ENCODE results near the gene IRAK1.
A peak's percentile ranks its signal among the peaks of the same experiment; 100 is the strongest.

The IRAK1 gene
- total RNA-seq, result 93.7 to 333 (median 204) reads per million in 18 experiments

DNA sequence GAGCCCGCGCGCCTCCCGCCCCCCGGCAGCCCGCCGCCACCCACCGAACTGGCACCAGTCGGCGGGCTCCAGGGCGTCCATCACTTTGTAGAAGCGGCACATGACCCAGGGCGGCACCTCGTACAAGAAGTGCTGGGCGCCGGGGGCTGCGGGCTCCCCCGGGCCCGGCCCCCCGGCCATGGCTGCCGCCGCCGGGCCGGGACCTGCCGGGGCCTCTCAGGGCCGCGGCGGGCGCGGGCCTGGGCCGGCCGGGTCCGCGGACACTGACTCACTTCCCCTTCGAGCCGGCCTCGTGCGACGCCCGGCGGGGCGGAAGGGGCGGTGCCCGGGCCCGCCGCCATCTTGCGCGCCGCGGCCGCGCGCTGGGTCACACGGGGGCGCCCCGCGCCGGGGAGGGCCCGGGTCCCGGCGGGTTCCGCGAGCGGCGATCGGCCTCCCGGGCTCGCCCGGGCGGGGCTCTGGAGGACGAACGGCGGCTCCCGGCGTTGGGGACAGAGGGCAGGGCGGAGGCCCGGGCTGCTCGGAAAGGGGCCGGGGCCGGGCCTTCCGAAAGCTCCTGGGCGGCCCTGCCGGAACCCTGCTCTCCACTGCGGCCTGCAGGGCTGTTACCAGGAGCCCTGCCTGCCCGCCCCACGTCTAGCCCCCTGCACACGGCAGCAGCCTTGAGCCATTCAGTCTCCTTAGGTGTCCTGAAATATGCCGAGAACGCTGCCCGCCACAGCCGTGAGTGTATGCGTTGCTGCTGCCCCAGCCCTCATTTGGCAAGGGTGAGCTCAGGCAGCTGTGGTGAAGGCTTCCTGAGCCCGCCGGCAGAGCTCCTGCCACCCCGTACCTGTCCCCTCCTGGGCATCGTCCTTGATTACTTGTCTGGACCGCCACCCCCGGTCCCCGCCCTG lies at the start of gene IRAK1:
IRAK1 (minus strand) TSS at position 270 of the 896 bp plus-strand sequence; CDS start at position 180, 90 bp downstream.
- DNase-seq, result peak; percentile 63 to 82

DNA sequence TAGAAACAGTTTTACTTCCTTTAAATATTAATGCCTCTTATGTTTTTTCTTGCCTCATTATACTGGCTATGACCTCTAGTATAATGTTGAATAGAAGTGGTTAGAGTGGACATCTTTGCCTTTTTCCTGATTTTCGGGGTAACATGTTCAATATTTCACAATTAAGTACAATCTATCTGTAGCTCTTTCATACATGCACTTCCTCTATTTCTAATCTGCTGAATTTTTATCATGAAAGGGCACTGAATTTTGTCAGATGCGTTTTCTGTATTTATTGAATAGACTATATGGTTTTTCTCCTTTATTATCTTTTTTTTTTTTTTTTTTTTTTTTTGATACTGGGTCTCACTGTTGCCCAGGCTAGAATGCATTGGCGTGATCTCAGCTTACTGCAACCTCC lies 48.9 kb upstream of the IRAK1 start:
- DNase-seq, result peak in 1 of 2 donors; percentile 36

DNA sequence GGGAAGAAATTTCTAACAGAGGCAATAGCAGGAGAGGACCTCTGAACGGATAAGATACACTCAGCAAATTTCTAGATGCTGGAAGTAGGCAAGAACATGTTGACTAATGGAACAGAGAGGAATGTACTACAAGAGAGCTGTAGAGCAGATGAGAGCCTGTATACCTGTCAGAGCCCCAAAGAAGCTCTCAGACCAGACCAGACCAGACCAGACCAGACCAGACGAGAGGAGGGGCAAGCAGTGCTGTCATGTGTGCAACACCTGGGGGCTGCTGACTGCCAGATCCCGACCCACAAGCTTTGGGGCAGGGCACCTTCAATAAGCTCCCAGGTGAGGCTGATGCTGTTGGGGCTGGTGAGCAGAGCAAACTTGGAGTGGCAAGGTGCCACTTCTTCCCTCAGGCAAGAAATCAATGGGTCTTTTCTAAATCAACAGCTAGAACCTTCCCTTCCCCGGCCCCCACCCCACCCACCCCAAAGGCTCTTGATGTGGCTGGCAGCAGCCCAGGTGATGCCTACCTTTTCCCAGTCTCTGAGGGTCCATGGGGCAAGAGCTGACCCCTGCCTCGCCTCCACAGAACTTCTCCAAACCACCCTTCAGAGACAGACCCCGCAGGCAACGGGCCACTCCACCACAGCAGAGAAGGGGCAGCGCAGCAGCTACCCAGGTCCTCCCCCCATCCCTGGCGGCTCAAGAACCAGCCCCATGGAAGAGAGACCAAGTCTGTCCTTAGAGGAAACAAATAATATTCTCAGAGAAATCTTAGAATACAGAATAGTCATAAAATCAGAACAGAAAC lies 45.1 kb upstream of the IRAK1 start:
- DNase-seq, result no peak

DNA sequence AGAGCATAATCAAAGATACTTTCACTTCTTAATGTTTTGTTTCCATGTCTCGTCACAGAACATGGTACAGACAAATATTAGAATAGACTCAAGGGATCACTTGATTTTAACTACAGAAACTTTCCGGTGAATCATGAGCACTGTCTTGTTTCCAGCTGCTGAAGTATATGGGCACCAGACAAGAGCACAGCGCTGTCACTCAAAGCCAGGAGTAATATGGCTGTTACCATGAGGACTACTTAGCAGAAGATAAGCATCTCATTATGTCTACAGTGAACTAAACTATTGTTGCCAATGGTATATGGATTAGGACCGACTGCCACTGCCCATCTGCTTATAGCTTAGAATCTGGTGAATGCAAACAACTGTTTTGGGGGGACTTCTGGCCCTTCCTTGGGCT lies 43.5 kb upstream of the IRAK1 start:
- DNase-seq, result no peak

DNA sequence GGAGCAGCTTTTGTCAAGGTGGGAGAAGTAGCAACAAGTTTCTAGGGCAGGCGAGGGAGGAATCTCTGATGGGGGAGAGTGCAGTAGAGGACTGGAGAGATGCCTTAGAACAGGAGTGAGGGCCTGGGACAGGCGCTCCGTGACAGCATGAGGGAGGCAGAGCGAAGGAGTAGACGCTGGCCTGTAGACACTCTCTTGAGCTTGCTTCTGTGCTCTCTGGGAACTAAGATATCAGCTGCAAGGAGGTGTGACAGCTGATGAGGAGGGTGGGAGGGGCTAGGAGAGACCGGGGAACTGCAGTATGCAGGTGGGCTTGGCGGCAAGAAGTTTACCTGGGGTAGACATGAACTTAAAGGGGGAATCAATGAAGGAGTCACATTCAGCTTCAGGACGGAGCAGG lies 42.1 kb upstream of the IRAK1 start:
- DNase-seq, result no peak

DNA sequence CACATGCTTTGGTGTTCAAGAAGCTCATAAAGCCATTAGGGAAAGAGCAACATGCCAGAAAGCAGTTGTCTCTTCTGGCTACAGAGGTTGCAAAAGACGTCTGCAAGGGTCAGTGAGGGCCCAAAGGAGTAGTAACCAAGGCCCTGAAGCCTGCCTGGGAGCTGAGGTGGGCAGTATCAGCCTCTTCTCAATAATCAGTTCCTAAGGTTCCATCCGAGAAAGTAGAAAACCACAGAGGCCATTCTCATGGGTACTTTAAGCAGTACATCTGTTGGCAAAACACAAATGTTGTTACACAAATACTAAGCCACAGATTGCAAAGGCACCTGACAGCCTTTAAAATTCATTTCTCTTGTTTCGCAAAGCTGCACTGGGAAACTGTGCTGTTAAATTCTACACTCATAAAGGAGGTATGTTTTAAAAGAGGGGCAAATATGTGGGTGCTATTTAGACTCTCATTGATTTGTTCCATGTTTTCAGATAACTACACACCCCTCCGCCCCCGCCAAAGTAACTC lies 40.1 kb upstream of the IRAK1 start:
- DNase-seq, result no peak

DNA sequence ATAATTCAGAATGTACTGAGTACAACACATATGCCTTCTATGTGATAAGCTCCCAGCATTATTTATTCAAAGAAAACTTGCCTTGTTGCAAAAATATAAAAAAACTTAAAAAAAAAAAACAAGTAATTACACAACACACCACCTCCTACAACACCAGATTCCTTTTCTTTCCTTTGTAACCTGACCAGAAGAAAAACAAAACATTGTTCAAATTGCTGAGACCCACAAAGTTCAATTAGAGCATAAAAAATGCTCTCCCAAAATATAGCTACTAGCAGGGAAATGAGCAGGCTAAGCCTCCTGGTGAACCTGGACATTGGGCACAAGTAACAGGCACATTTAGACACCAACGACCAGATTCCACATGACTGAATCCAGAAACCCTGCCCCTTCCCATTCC lies 39.5 kb upstream of the IRAK1 start:
- DNase-seq, result no peak

DNA sequence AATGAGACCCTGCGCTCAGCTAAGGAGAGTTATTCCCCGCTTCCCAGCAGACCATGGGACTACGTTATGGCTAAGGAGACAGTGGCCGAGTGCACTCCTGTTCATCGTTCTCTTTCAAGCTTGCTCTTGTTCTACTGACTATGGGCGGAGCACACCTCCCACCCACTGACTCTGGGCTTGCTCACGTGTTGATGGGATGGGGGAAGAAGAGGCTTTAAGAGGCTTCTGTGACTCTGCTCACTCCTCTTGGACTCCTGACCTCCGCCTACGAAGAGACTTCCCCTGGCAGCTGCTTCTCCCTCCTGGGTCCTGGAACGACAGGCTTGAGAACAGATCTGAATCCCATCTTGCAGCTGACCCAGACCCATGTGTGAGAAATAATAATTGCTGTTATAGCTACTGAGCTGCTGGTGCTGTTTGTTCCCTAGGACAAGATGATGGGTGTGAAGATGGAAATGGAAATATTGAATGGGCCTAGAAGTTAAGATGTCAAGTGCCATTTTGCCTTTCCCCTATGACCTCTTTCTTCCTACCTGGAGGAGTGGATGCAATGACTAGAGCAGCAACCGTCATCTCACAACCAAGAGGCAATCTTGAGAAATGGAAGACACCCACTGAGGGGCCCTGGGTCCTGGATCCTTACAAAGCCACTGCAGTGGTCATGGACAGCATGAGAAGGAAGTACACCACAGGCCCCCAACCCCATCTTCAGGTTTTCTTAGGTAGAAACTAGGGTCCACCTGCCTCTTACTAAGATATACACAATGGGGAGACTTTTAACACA lies 38.7 kb upstream of the IRAK1 start:
- DNase-seq, result peak; percentile 58 to 79

DNA sequence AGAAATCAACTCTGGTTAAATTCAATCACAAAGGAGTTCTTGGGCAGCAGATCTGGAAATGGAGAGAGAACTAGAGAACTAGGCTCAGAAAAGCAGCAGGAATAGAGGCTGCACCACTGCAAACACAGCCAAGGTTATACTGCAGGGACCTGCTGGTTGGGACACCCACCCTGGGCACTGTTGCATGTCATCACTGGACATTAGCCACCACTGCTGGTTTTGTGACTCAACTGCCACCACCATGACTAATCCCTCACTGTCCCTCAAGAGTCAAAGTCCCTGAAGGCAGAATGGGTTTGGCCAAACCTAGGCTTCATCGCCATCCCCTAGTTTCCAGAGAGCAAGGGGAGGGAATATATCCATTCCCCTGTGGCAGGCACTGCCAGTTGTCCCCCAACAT lies 38.1 kb upstream of the IRAK1 start:
- peak; percentile 32 to 49 for DNase-seq

DNA sequence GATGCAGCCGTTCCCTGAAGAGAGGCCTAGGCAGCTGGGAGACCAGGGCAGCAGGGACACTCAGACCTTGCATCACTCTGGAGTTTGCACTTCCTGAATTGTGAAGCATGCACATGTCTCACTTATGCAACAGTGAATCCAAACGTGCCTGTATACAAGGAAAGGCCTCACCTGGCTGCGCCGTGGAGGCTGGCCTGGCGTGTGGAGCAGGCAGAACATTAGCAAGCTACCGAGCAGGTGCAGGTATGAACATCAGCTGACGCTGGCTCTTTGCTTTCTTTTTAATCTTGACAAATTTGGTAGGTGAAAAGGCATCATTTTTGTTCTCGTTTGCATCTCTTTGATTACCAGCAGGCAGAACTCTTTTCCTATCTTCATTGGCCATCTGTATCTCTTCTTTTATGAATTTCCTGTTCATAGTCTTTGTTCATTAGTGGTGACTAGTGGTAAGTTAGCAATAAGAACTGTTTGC lies 37.1 kb upstream of the IRAK1 start:
- peak; percentile 60 to 70 for DNase-seq

DNA sequence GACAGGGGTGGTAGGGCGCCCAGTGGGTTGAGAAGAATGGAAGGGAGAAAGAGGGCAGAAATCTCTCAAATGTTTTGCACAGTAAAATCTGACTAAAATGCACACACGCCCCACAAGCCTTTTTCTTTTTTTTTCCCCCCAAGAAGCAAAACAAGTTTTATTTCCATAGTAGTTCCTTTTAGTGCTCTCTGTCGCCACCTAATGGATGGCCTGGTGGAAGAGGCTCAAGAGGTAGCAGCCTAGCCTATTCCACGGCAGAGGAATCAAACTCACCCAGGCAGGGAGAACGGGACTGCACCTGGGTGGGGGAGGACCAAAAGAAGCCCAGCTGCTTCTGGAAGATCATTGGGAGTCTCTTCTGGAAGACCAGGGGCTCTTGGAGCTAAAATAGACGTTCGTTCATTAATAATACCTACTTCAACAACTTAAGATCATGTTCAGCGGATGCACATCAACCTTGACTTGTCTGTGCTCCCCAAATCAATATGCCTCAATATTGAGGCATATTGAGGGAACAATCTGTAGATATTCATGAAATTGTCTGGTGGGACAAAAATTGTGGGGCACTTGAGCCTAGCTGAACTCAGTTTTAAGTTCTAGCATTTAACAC lies 31.6 kb upstream of the IRAK1 start:
- DNase-seq, result peak; percentile 58 to 67

DNA sequence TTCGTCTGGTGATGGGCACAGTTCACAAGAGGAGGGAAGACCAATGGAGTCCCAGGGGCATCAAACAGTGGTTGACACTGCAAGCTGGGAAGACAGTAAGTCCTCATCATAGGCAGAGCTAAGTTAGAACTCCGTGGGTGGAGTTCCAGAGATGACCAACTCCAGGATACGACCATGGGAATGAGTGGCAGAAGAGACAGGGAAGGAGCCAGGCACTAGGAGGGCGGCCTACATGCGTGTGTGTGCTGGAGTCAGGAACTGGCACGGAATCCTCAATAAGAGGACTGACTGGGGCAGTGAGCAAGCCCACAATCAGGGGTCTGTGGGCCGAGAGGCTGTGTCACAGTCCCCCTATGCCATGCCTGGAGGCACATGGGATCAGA lies 30.4 kb upstream of the IRAK1 start:
- no peak for DNase-seq

DNA sequence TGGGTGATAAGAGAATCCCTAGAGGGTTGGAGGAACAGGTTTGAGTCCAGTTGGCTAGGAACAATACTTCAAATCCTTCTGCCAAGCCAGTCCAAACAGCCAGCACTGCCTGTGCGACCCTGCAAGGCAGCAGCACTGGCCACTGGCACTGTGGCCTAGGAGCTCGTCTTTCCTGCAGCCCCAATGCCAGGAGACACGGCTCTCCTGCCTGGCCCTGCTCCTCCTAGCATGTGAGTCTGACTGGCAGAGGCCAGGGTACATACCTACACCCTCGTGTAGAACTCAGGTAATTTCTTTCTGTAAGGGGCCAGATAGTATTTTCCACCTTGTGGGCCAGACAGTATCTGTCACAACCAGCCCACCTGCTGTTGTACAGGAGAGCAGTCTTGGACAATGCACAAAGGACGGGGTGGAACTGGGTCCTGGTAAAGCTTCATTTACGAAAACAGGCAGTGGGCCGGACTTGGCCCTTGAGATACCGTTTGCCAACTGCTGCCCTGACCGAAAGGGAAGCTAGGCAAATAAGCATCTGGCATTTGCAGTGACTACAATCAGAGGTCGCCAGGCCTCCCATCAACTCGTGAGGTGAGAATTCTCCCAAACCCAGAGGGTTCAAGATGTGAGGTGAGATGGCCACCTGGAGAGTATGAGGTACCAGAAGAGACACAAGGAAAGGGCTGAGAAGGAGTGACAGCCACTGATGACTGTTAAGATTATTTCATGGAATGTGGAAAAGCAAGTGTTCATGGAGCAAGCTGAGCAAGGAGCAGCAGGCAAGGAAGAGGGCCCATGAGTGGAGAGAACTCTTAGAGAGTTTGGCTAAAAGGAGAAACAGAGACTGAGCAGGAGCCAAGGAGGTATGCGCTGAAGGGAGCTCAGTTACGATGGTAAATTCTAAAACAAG lies 29.8 kb upstream of the IRAK1 start:
- DNase-seq, result no peak

DNA sequence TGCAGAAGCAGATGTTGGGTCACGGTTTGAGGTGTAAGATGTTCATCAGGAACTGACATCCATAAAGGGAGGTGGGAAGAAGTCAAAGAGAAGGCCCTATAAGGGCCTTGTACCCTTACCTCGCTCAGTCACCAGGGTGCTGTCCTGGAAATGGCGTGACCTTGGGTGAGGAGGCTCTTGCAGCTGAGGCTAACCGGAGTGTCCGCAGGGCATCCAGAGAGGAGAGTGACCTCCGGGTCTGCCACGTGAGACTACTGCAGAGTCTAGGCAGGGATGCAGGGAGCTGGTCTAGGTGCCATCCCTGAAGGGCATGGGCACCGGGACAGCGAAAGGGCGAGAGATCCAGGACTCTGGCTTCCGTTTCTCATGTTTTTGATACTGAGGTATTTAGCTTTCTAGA lies 28.7 kb upstream of the IRAK1 start:
- DNase-seq, result no peak

DNA sequence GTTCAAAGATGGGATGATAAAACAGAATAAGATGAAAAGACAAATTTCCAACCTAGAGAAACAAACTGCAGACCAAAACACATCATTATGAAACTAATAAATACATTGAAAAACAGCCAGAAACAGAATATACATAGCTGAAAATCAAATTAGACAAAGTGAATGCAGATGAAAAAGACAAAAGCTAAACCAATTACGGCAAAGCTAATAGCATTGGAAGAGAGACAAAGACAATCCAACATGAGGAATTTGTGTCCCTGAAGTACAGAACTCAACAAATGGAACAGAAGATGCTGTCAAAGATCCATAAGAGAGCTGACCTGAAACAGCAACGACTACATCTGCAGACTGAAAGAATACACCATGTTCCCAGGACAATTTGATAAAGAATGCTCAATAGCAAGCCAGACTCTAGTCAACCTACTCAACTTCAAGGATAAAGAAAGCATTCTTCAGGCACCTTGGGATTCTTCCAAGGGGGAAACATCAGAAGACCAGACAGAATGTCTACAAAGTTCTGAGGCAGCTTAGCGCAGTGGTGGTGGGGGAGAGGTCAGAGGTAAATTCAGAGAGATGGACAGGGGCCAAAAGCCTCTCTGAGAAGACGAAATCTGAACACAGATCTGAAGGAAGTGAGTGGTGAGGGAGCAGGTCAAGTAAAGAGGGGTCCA lies 27.4 kb upstream of the IRAK1 start:
- DNase-seq, result no peak

DNA sequence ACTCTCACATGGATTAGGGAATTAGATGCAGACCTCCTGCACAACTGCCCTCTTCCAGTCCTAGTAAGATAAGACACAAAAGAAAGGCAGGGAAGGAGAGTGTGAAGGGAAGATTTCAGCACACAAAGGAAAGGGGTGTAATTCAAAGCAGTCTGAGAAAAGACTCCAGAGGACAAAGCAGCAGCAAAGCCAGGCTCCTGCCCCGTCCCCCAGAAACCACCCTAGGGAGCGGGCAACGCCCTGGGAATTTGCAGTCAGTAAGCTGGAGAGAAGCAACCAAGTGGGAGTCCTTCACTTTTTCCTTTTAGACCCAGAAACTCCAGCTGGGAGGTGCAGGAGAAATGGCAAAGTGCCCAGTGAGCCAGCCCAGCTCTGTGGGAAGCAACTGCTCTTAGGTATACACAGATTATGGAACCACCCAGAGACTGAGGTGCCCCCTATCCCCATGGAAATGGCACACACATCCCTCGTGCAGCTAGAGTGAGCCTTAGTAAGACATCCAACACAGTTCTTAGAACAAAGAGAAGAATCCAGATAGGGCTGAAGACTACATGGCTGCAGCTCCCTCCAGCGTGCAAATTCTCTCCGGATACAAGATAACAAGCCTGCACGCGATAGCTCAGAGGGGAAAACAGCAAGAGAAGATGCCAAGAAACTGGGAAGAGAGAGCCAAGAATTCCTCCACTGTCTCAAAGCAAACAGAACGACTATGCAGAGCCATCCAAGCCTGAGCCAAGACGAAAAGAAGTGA lies 26.5 kb upstream of the IRAK1 start:
- DNase-seq, result no peak

DNA sequence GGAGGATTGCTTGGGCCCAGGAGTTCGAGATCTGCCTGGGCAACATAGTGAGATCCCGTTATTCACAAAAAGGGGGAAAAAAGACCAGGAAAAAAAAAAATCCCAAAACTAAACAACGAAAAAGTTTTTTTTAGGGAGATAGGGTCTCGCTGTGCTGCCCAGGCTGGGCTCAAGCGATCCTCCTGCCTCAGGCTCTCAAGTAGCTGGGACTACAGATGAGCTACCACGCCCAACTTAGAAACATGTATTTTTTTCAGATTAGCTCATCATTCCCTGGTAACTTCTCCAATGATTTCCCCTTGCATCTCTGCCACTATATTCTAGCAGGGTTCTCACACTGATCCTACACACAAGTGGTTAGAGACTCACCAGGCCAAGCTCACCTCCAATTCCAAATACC lies 24.4 kb upstream of the IRAK1 start:
- no peak for DNase-seq

DNA sequence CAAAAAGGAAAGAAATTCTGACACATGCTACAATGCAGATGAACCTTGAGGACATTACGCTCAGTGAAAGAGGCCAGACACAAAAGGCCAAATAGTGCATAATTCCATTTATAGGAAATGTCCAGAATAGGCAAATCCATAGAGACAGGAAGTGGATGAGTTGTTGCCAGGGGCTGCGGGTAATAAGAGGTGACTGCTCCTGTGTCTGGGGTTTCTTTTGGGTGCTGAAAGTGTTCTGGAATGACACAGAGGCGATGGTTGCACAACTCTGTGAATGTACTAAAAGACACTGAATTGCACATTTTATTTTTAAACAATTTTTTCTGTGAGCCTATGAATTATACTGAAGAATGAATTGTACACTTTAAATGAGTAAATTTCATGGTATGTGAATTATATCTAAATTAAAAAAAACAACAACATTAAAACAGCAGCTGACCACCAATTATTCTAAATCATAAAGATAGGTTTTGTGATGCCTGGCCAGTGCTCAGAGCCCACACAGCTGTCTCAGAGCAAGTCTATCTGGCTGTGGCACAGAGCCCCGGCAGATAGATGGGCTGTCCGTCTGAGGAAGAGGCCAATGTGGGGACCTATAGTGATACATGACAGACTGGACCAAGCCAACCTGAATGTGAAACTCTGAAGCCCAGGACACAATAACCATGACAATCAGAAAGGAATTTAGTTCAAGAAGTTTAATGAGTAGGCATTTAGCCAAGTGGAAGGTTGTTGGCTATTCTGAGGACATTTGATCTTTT lies 23.5 kb upstream of the IRAK1 start:
- DNase-seq, result peak; percentile 29 to 39

DNA sequence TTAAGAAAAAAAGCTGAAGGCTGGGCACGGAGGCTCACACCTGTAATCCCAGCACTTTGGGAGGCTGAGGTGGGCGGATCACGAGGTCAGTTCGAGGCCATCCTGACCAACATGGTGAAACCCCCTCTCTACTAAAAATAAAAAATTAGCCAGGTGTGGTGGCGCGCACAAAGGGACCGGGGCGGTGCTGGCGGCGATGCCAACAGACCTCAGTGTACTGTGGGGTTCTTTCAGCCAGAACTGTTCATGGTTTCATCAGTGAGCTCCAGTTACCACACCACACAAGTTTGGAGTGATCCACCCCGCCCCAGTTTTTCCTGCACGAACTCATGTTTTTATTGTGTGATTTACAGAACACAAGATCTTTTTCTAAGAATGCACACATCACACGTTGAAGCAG lies 21.2 kb upstream of the IRAK1 start:
- peak; percentile 30 to 39 for DNase-seq

Data from inflammatory macrophage (primary cell).